ENCODE results near the gene PPP2R3A. TPM values are rescaled to one million over a fixed set of nuclear protein-coding genes. Genes with fewer than 3 reads are reported as not detected.
"Not testable (repeated sequence)": the region's sequence is repeated elsewhere in the genome, so short reads cannot be mapped to it uniquely, and the experiment has no call there.

The PPP2R3A gene
- total RNA-seq, 2 donors from 2014 or later: 49.5 to 71.9 TPM

DNA sequence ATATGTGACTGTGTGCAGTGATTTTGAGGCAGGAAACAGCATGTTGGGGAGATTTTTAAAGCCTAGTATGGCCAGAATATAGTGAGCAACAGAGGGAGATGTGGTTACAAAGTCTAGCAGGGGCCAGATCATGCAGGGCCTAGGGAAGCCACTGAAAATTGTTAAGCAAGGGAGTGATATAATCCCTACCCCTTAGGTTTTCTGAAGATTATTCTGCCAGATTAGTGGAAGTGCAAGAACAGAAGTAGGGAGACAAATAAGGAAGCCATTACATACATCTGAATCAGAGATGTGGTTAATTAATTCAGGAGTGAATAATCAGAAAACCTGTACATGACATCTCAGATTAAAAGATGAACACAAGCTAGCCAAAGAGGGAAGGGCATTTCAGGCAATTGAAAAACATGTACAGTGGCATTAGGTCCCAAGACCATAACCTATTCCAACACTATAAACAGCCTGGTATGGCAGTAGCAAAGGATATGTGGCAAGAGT, 175.8 kb downstream of the PPP2R3A start:
- Histone ChIP-seq H3K9me3 (no peaks in the 10 kb centered on the region), H3K4me3 (no peak overlapping the region), H3K27ac (no peak overlapping the region), H3K36me3 (peaks cover 7% of the 10 kb centered on the region), H3K27me3 (no peaks in the 10 kb centered on the region), H3K4me1 (peaks cover 0 to 11% of the 10 kb centered on the region in 2 donors)
- DNase-seq (ENCODE audit: low spot score): no peak
- TF ChIP-seq, protein P1, sequence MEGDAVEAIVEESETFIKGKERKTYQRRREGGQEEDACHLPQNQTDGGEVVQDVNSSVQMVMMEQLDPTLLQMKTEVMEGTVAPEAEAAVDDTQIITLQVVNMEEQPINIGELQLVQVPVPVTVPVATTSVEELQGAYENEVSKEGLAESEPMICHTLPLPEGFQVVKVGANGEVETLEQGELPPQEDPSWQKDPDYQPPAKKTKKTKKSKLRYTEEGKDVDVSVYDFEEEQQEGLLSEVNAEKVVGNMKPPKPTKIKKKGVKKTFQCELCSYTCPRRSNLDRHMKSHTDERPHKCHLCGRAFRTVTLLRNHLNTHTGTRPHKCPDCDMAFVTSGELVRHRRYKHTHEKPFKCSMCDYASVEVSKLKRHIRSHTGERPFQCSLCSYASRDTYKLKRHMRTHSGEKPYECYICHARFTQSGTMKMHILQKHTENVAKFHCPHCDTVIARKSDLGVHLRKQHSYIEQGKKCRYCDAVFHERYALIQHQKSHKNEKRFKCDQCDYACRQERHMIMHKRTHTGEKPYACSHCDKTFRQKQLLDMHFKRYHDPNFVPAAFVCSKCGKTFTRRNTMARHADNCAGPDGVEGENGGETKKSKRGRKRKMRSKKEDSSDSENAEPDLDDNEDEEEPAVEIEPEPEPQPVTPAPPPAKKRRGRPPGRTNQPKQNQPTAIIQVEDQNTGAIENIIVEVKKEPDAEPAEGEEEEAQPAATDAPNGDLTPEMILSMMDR (IDR thresholded peaks at IDR 0.05): no peak

DNA sequence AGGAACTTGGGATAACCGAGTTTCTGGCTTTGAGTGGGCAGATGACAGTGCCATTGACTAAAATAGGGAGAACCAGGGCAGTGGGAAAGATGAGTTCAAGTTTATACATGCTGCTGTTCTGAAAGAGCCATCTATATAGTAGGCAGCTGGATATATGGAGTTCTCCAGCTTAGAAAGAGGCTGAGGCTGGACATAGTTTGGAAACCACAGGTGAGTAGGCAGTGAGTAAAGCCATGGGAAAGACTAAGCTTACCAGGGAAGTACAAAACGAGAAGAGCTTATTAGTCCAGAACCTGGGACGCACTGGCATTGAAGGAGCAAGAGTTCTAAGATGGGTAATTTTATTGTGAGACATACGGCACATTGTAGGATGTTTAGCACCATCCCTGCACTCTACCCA, 176.4 kb downstream of the PPP2R3A start:
- Histone ChIP-seq H3K9me3 (no peaks in the 10 kb centered on the region), H3K27me3 (no peaks in the 10 kb centered on the region), H3K4me3 (no peak overlapping the region), H3K4me1 (peaks cover 0 to 11% of the 10 kb centered on the region in 2 donors), H3K27ac (no peak overlapping the region), H3K36me3 (peaks cover 7% of the 10 kb centered on the region)
- DNase-seq (ENCODE audit: low spot score): no peak
- TF ChIP-seq, protein P1 (IDR thresholded peaks at IDR 0.05): no peak

DNA sequence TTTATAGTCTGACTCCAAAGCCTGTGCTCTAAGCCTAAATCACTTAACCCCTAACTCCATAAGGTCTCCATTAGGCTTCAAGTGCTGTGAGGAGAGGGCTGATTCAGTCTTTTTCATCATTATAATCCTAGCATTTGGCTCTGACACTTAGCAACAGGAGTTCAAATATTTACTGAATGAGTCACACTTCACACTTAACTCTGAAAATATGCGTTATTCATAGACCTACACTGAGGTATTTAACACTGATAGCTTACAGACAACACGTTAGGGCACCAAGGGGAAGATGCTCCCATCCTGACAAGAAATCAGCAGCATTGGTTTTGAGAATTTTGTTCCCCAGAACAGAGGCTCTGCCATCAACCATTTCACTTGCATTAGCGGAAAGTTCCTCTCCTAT, 177.1 kb downstream of the PPP2R3A start:
- Histone ChIP-seq H3K4me1 (peaks cover 0 to 15% of the 10 kb centered on the region in 2 donors), H3K4me3 (no peak overlapping the region), H3K27ac (peak overlapping the region in 1 of 2 donors; percentile 29), H3K9me3 (no peaks in the 10 kb centered on the region), H3K36me3 (peaks cover 7% of the 10 kb centered on the region), H3K27me3 (no peaks in the 10 kb centered on the region)
- TF ChIP-seq, protein P1 (IDR thresholded peaks at IDR 0.05): no peak
- DNase-seq (ENCODE audit: low spot score): no peak

DNA sequence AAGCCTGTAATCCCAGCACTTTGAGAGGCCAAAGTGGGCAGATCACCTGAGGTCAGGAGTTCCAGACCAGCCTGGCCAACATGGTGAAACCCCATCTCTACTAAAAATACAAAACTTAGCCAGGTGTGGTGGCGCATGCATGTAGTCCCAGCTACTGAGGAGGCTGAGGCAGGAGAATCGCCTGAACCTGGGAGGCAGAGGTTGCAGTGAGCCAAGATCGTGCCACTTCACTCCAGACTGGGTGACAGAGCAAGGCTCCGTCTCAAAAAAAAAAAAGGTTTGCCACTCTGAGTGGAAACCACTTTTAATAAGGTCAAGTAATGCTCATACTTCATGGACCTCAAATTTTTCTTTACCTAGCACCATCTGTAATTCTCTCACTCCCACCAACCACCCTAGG, 178.9 kb downstream of the PPP2R3A start:
- H3K27ac ChIP-seq; H3K4me3 ChIP-seq; H3K27me3 ChIP-seq; H3K36me3 ChIP-seq; H3K9me3 ChIP-seq; DNase-seq (ENCODE audit: low spot score): not testable (repeated sequence)
- H3K4me1 ChIP-seq: peaks cover 0 to 15% of the 10 kb centered on the region in 2 donors

DNA sequence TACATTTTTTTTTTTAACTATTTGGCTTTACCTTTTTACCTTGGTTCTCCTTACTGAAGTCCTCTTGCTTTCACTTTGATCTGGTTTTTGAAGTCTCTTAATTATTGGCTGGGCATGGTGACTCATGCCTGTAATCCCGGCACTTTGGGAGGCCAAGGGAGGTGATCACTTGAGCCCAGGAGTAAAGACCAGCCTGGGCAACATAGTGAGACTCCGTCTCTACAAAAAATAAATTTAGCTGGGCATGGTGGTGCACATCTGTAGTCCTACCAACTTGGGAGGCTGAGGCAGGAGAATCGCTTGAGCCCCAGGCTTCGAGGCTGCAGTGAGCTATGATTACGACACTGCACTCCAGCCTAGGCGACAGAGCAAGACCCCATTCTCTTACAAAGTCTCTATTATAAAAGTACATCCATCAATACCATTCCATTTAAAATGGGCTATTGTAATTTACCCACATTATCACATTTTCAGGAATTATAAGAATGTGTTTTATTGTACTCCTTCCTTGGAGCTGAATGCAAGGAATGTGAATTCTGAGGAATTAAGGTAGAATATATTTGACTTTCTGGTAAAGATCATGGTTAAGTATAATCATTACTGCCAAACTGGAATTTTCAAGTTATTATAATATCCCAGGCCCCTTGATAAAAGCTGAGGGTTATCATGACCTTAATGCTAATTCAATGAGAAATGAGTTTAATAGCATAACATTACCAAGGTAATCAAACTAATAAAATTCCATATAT, 181.6 kb downstream of the PPP2R3A start:
- H3K36me3 ChIP-seq: peaks cover 16% of the 10 kb centered on the region

DNA sequence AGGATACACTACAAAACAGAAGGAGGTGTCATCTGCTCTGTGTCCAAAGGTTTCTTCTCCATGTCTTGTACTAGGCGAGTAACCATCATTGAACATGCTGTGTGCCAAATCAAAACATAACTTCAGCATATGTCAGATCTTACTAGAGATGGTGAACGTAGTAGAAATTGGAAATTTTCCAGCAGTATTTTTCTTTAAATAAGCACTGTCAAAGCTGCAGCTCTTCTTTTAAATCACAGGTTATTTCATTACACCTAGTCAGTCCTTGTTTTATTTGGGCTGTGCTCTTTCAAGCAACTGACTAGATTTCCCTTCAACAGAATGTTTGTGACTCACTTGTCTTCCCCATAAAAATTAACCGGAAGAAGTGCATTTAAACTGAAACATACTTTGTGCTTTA, 184.1 kb downstream of the PPP2R3A start:
- peaks cover 0 to 18% of the 10 kb centered on the region in 2 donors for H3K4me1 ChIP-seq
- H3K36me3 ChIP-seq: peaks cover 16% of the 10 kb centered on the region
- no peak overlapping the region for H3K4me3 ChIP-seq
- no peaks in the 10 kb centered on the region for H3K9me3 ChIP-seq
- no peak for DNase-seq (ENCODE audit: low spot score)
- H3K27ac ChIP-seq: no peak overlapping the region
- TF ChIP-seq, protein P1 (IDR thresholded peaks at IDR 0.05): no peak
- no peaks in the 10 kb centered on the region for H3K27me3 ChIP-seq

More for the DNA sequence above, 181.6 kb downstream of the PPP2R3A start:
- TF ChIP-seq, protein P1 (IDR thresholded peaks at IDR 0.05): no peak
- peaks cover 0 to 26% of the 10 kb centered on the region in 2 donors for H3K4me1 ChIP-seq
- no peak overlapping the region for H3K4me3 ChIP-seq
- no peak for DNase-seq (ENCODE audit: low spot score)
- no peak overlapping the region for H3K27ac ChIP-seq
- H3K9me3 ChIP-seq: no peaks in the 10 kb centered on the region
- no peaks in the 10 kb centered on the region for H3K27me3 ChIP-seq

Data from right atrium auricular region (tissue), 2 donors.